Measurements from ENCODE around the gene SERPINB1.

DNA sequence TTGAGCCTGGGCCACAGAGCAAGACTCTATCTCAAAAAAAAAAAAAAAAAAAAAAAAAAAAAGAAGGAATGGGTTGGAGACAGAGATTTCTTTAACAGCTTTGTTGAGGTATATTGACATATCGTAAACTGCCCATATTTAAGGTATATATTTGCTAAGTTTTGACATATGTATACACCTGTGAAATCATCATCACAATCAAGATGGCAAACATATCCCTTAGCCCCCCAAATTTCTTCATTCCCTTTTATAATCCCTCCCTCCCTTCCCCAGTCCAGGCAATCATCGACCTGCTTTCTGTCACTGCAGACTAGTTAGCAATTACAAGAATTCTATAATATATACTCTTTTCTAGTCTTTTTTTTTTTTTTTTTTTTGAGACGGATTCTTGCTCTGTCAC, 29.0 kb downstream of the SERPINB1 start:
- TF ChIP-seq POLR2AphosphoS5 (IDR thresholded peaks at IDR 0.05; ENCODE audit: low read length) (no peak), POLR2A (IDR thresholded peaks at IDR 0.05; ENCODE audit: low read depth, low read length) (no peak)
